ENCODE results near the gene ME1. TPM values are rescaled to one million over a fixed set of nuclear protein-coding genes. Genes with fewer than 3 reads are reported as not detected.
A peak's percentile ranks its signal among the peaks of the same experiment; 100 is the strongest.
"Not testable (repeated sequence)": the region's sequence is repeated elsewhere in the genome, so short reads cannot be mapped to it uniquely, and the experiment has no call there.

ME1 gene
- polyA plus RNA-seq, 12 donors: 1.5 to 2.4 (median 1.9) TPM; not detected in 2

DNA sequence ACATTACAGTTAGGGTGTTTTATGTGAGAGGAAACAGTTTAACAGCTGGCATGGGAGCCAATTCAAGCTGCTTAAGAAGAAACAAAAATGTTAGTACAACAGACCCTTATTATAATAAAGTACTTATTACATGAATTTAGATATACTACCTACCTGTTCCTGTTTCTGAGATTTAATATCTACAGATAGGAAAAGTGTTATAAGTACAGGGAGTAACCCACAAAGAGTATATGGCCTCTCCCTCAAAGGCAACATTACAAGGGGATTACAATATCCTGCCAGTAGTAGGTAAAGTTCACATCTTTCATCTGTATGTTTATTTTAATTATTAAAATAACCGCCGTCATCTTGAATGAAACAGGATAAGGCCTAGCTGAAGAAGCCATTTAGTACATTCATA is 1.8 kb upstream of the ME1 start:
- no peak for DNase-seq

- DNase-seq: no peak
These were observed 799 bp upstream of the ME1 start for GRCh38 chr6:83431545-83432155.

DNA sequence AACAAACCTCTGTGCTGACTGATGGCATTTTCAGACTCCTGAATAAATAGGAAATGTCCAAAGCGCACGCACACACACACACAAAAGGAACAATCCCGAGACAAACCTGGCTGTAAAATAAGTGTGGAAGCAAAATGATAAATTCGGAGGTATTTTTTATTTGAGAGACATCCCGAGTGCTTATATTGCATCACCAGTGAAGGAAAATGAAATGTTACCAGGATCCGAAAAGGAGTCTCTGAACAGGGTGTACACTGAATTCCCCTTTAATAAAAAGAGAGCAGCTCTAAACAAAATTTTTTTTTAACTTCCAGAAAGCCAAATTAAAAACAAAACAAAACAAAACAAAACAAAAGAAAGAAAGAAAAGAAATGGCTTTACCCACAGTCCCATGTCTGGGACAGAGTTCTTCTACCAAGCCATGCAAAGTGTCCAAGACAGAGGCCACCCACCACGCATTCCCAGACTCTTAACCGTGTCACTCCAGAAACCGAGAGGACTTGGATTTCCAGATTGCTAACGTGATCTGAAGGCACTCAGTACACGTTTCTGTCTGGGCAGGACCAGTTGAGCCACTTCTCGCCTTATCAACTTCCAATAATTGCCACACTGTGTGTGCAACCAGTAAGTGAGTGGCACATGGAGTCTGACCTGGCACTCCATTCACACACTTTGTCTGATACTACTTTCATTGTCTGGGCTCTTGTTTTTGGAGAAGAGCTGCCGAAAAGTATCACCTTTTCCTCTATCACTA is 817 bp downstream of the ME1 start:
- DNase-seq: no peak

DNA sequence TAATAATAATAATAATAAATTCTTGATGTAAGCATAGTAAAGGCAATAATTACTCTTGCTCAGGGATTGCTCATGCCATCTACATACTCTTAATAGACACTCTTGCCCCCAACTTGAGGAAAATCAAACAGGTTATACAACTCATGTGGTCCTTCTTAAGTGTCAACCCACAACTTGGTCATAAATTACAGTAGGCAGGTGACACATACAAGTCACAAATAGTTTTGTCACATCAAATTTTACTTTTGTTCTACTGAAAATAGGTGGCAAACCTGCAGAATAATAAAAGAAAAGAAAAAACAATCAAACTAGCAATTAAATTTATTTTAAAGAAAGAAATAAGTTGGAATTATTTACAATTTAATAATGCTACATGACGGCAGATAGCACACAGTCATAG is 1.6 kb downstream of the ME1 start:
- no peak for DNase-seq

- no peak for DNase-seq
These were observed 6.3 kb downstream of the ME1 start for GRCh38 chr6:83424392-83425018.

DNA sequence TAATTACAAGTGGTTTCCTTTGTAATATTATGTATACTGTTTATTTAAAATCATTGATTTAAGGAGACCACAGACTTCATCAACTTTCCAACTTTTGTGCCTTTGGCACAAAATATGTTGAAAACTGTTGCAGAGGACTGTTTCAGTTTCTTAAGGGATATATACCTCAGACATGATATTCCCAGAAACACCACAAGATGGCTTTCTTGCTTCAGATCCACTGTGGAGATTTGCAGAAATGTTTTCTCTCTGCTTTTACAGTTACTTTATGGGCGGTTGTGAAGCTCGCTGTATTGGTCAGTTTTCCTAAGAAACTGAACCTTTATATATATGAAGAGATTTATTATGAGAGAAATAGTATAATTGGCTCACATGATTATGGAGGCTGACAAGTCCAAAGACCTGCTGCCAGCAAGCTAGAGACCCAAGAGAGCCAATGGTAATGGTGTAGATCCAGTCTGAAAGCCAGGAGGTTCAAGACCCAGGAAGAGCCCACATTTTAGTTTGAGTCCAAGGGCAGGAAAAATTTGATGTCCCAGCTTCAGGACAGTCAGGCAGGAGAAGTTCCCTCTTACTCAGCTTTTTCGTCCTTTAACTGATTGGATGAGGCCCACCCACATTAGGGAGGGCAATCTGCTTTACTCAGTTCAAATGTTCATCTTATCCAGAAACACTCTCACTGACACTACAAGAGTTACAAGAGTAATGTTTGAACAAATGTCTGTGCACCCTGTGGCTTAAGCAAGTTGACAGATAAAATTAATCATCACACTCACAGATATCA is 12.8 kb downstream of the ME1 start:
- peak; percentile 60 for DNase-seq

DNA sequence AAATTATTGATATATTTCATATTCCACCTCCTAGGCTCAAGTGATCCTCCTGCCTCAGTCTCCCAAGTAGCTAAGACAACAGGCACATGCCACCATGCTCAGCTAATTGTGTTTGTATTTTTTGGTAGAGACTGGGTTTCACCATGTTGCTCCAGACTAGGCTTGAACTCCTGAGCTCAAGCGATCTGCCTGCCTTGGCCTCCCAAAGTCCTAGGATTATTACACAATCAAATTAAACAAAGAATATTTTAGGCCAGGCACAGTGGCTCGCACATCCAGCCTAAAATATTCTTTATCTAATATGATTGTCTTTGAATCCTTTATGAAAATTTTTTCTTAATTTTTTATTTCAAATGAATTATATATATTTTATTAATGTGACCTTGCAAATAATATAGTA is 17.8 kb downstream of the ME1 start:
- no peak for DNase-seq

DNA sequence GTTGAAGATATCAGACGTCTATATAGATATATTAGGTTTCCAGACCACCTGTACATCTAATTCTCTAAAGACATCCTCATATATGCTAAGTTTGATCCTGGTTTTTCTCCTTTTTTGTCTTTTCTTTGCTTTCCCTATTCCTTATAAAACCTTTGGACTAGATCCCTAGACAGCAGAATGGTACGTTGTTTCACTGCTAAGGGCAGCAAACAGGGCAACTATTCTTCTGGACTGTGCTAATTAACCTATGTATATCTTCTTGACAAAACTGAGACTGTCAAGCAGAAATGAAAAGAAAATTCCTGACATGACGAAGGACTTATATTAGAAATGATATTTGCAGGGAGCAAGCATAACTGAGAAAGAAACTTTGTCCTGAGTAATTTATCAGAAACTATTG is 19.1 kb downstream of the ME1 start:
- DNase-seq: no peak

- no peak for DNase-seq
These were observed 27.7 kb downstream of the ME1 start for GRCh38 chr6:83403191-83403590.

GRCh38 chr6:83389606-83390005 is 41.2 kb downstream of the ME1 start:
- DNase-seq: no peak

DNA sequence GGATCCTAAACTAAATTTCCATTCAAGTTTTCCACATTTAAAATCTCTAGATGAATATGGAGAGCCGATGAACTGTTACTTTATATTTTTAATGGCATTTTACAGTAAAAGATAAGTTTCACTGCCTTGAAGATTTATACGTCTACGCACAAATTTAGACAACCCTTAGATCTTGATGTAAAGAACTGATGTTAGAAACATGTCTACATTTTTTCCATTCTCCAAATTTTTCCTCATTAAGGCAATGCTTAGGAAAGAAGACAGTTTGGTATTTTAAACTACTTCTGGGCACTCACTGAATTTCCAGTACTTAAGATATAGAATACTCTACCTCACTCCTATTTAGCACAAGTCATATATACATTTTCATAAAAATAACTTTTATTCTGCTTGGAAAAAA is 45.4 kb downstream of the ME1 start:
- no peak for DNase-seq

- DNase-seq: no peak
These were observed 46.1 kb downstream of the ME1 start for GRCh38 chr6:83384751-83385150.

GRCh38 chr6:83381949-83382348 is 48.9 kb downstream of the ME1 start:
- DNase-seq: no peak

DNA sequence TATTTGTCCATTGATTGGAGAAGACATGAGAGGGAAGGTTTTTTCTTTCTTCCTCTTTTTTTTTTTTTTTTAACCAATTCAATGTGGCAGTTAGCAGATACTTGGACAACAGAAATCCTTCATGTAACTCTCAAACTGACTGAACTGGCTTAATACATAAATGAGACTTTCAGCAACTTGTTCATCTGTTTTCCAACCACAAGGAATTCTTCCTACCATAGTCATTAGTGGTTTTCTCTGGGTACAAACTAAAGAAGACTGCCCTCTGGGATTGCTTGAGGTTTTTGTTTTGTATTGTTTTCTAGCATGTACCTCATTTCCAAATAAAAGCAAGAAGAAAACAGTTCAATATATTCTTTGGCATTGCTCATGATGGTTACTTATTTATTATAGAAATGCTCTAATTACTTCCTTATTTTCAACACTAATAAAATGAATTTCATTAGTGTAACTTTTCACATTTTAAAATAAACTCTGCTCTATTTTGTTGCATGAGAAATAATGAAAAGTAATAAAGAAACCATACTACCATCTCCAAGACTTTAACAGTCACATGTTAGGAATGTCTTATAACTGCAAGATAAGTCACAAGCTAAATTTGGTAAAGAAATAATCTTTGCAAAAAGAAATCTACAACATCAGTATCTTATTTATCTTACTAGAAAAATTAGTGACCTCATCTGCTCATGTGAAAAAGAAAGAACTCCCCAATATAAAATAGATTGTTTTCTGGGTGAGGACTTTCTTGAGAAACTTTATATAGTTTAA is 52.0 kb downstream of the ME1 start:
- DNase-seq: no peak

DNA sequence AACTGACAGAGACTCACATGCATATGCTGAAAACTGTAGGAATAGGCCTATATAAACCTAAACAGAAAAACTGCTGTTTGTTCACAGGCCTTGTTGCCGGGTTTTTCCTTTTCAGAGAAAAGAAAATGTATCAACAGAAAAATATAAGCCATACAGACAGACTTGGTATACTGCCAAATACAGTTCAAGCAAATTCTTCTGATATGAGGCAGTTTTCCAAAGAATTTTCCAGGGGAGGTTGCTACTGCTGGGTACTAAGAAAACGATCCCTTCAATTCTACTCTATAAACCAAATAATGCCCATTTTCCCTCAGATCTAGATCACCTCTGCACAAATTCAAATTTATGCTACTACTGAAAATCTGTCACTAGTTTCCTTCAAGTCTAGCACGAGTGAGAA is 59.4 kb downstream of the ME1 start:
- DNase-seq: peak; percentile 45

DNA sequence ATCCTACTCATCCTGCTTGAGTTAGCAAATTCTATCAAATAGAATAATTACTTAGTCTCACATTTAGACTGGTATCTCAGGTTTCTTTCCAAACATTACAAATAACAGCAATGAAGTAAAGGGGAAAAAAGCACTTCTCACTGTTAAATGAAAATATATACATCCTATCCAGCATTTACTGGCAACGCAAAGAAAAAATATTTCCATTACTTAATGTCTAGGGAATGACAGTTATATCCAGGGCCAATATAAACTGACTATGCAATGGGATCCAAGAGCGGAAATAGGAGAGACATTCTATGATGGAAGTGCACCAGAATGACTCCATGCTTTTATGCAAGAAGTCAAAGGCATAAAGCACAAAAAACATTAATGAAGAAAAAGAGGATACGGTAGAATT is 60.3 kb downstream of the ME1 start:
- DNase-seq: peak; percentile 64

DNA sequence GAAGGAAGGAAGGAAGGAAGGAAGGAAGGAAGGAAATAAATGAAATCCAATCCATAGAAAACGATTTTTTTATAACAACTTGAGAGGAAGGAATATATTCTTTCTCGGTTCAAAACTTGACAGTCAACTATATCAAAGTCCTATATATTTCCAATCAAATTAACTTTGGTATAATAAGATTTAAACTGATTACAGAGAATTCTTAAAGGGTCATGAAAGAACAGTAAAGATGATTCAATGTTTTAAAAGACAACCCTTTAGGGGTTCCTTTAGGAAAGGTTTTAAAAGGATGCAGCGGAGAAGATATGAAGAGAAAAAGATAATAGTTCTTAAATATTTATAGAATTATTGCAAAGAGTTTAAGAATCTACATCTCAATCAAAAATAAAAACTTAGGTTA is 61.2 kb downstream of the ME1 start:
- DNase-seq: no peak

GRCh38 chr6:83368577-83368976 is 62.3 kb downstream of the ME1 start:
- DNase-seq: no peak

DNA sequence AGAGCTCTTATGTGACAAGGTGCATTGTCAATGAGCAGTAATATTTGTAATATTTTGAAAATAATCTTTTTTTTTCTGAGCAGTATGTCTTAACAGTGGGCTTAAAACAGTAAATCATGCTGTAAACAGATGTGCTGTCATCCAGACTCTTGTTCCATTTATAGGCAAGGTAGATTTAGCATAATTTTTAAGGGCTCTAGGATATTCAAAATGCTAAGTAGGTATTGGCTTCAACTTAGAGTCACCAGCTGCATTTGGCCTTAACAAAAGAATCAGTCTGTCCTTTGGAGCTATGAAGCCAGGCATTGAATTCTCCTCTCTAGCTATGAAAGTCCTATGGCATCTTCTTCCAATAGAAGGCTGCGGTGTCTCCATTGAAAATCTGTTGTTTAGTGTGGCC is 63.7 kb downstream of the ME1 start:
- no peak for DNase-seq

- DNase-seq: peak; percentile 61
These were observed 64.9 kb downstream of the ME1 start for GRCh38 chr6:83365931-83366330.

- DNase-seq: not testable (repeated sequence)
These were observed 68.5 kb downstream of the ME1 start for GRCh38 chr6:83362349-83362748.

- DNase-seq: no peak
These were observed 71.2 kb downstream of the ME1 start for GRCh38 chr6:83359638-83360037.

Data from muscle of arm (tissue), 12 donors.